ENCODE results near the gene MGAT4C. TPM values are rescaled to one million over a fixed set of nuclear protein-coding genes. Genes with fewer than 3 reads are reported as not detected.

MGAT4C gene
- total RNA-seq, 2 donors from 2014 or later: 0.11 to 1.8 TPM

DNA sequence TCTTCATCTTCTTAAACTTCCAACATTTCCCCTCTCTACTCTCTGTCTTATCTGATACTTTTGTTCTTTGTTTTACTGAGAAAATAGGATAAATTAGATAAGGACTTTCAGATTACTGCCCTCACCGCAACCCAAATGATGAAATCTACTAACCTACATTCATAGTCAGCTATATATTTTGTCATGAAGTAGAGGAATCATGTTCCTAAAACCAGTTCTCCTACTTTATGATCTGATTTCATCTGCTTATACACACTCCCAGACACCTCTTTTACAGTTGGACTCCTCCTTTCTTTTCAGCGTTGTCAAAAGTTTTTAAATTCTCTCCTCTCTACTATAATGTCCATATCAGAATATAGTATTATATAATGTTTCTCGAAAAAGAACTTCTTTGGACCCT lies 29.7 kb downstream of the MGAT4C start:
- H3K9me3 Mint-ChIP-seq: peaks cover 32% of the 10 kb centered on the region
- no peaks in the 10 kb centered on the region for H3K27me3 Mint-ChIP-seq (ENCODE audit: insufficient read depth)
- DNase-seq: no peak
- Histone ChIP-seq H3K27me3 (ENCODE audit: control insufficient read depth, insufficient read depth, low read length, poor library complexity, severe bottlenecking) (no peaks in the 10 kb centered on the region), H3K36me3 (ENCODE audit: control insufficient read depth, insufficient read depth, low read length) (no peaks in the 10 kb centered on the region), H3K9me3 (ENCODE audit: control insufficient read depth, low read length) (peaks cover 21% of the 10 kb centered on the region), H3K9ac (ENCODE audit: extremely low read depth, low read length, poor library complexity, severe bottlenecking) (no peak overlapping the region), H3K27ac (ENCODE audit: low read depth, low read length) (no peak overlapping the region), H3K4me3 (ENCODE audit: low read length) (no peak overlapping the region), H3K4me1 (ENCODE audit: control insufficient read depth, insufficient read depth, low read length) (peaks cover 4% of the 10 kb centered on the region)
- H3K36me3 Mint-ChIP-seq (ENCODE audit: low read depth): peaks cover 5% of the 10 kb centered on the region
- 67 to 80% methylated on average over 1 to 3 of the region's 3 CpGs for WGBS, 2 experiments (ENCODE audit: insufficient coverage in 1 of 2, insufficient read length in 1 of 2)
- no peak overlapping the region for H3K4me3 Mint-ChIP-seq
- H3K27ac Mint-ChIP-seq: no peak overlapping the region
- TF ChIP-seq, protein P1, sequence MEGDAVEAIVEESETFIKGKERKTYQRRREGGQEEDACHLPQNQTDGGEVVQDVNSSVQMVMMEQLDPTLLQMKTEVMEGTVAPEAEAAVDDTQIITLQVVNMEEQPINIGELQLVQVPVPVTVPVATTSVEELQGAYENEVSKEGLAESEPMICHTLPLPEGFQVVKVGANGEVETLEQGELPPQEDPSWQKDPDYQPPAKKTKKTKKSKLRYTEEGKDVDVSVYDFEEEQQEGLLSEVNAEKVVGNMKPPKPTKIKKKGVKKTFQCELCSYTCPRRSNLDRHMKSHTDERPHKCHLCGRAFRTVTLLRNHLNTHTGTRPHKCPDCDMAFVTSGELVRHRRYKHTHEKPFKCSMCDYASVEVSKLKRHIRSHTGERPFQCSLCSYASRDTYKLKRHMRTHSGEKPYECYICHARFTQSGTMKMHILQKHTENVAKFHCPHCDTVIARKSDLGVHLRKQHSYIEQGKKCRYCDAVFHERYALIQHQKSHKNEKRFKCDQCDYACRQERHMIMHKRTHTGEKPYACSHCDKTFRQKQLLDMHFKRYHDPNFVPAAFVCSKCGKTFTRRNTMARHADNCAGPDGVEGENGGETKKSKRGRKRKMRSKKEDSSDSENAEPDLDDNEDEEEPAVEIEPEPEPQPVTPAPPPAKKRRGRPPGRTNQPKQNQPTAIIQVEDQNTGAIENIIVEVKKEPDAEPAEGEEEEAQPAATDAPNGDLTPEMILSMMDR (conservative IDR thresholded peaks at IDR 0.05): no peak
- H3K4me1 Mint-ChIP-seq: peaks cover 24% of the 10 kb centered on the region

DNA sequence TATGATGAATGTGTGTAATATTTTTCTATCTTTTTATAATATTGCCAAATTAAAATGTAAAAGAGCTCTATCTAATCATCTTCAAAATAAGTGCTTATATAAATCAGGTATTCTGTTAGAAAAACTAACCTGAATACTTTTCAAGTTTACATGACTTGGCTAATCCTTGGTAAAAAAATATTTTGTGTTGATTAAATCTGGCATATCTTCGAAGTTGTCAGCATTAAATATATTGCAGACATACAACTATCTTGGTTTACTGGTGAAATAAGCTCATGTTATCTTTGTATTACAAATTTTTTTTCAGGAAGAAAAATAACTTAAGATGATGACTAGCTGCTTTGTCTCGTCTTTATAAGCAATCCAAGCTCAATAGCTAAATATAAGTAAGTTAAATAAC lies 39.6 kb downstream of the MGAT4C start:
- no peak for DNase-seq
- Histone ChIP-seq H3K27me3 (ENCODE audit: control insufficient read depth, insufficient read depth, low read length, poor library complexity, severe bottlenecking) (no peaks in the 10 kb centered on the region), H3K9ac (ENCODE audit: extremely low read depth, low read length, poor library complexity, severe bottlenecking) (no peak overlapping the region), H3K36me3 (ENCODE audit: control insufficient read depth, insufficient read depth, low read length) (no peaks in the 10 kb centered on the region), H3K9me3 (ENCODE audit: control insufficient read depth, low read length) (peaks cover 5% of the 10 kb centered on the region), H3K4me1 (ENCODE audit: control insufficient read depth, insufficient read depth, low read length) (no peaks in the 10 kb centered on the region), H3K27ac (ENCODE audit: low read depth, low read length) (no peak overlapping the region), H3K4me3 (ENCODE audit: low read length) (no peak overlapping the region)
- Mint-ChIP-seq H3K36me3 (ENCODE audit: low read depth) (peaks cover 1% of the 10 kb centered on the region), H3K27me3 (ENCODE audit: insufficient read depth) (no peaks in the 10 kb centered on the region), H3K4me1 (peaks cover 4% of the 10 kb centered on the region), H3K9me3 (peaks cover 9% of the 10 kb centered on the region), H3K4me3 (no peak overlapping the region), H3K27ac (no peak overlapping the region)
- 80% methylated on average over 1 of the region's 2 CpGs; no CpG with 5 or more reads in 1 of the 2 experiments for WGBS, 2 experiments (ENCODE audit: insufficient coverage in 1 of 2, insufficient read length in 1 of 2)
- TF ChIP-seq, protein P1 (conservative IDR thresholded peaks at IDR 0.05): no peak

DNA sequence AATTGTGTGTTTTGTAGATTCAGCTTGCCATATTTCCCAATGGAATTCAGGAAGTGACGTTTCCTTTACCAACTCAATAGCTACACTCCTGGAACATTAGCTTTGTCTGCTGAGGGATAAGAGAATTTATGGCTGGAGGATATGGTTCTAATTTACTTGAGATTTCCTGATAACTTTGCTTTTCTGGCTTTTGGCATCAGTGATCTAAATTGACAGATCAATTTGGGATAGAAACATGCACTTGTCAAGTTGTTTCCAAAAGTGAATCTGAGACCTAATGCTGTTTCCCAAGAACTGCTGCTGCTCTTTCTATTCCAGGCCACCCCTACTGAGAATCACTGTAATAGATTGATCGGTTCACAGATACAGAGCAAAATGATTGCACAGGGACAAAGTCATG lies 43.2 kb downstream of the MGAT4C start:
- Histone ChIP-seq H3K27me3 (ENCODE audit: control insufficient read depth, insufficient read depth, low read length, poor library complexity, severe bottlenecking) (no peaks in the 10 kb centered on the region), H3K9me3 (ENCODE audit: control insufficient read depth, low read length) (peaks cover 7% of the 10 kb centered on the region), H3K27ac (ENCODE audit: low read depth, low read length) (no peak overlapping the region), H3K4me1 (ENCODE audit: control insufficient read depth, insufficient read depth, low read length) (peaks cover 3% of the 10 kb centered on the region), H3K4me3 (ENCODE audit: low read length) (peak overlapping the region; percentile 47), H3K9ac (ENCODE audit: extremely low read depth, low read length, poor library complexity, severe bottlenecking) (no peak overlapping the region), H3K36me3 (ENCODE audit: control insufficient read depth, insufficient read depth, low read length) (no peaks in the 10 kb centered on the region)
- Mint-ChIP-seq H3K4me3 (no peak overlapping the region), H3K36me3 (ENCODE audit: low read depth) (peaks cover 3% of the 10 kb centered on the region), H3K27ac (no peak overlapping the region), H3K27me3 (ENCODE audit: insufficient read depth) (no peaks in the 10 kb centered on the region), H3K9me3 (peaks cover 12% of the 10 kb centered on the region), H3K4me1 (no peaks in the 10 kb centered on the region)
- TF ChIP-seq, protein P1 (conservative IDR thresholded peaks at IDR 0.05): no peak
- DNase-seq: no peak
- WGBS, 2 experiments (ENCODE audit: insufficient coverage in 1 of 2, insufficient read length in 1 of 2): 100% methylated on average over 1 of the region's 2 CpGs; no CpG with 5 or more reads in 1 of the 2 experiments
